Brain microvascular endothelial cell (primary cell): ENCODE data around the gene FBXW7.

ENCODE experiments used
- DNase-seq: peaks from one replicate; pipeline ENCODE4 v3.0.0-alpha.2; 2020
- H3K27ac ChIP-seq: fragments of 250-450 bp; sonication (Bioruptor Pico); 2 replicates; pipeline ENCODE4 v1.5.1; 2020; ENCODE audit warnings: mild to moderate bottlenecking, moderate library complexity
- H3K27me3 ChIP-seq: fragments of 250-450 bp; sonication (Bioruptor Pico); replicated peaks from 2 replicates; pipeline ENCODE4 v1.5.1; 2020; ENCODE audit warnings: mild to moderate bottlenecking
- H3K36me3 ChIP-seq: fragments of 250-450 bp; sonication (Bioruptor Pico); replicated peaks from 2 replicates; pipeline ENCODE4 v1.5.1; 2020; ENCODE audit warnings: mild to moderate bottlenecking
- H3K4me3 ChIP-seq: 2 replicates; pipeline ENCODE4 v1.5.1; 2011; ENCODE audit warnings: low read depth, mild to moderate bottlenecking, control low read depth, low read length, moderate library complexity
- CTCF ChIP-seq: IDR thresholded peaks from 2 replicates; pipeline ENCODE4 v1.5.1; 2011; ENCODE audit warnings: low read depth, mild to moderate bottlenecking, moderate library complexity, low read length, control low read depth, inconsistent platforms; ENCODE audit errors: missing control alignments
- in situ Hi-C: cut with HindIII; loops from 2 replicates; pipeline ENCODE4 v1.10.0; 2017; ENCODE audit warnings: low sequenced_read_pairs, low pct_ligation_motif_present

The FBXW7 gene

GRCh38 chr4:152476796-152477195, 59.1 kb downstream of the FBXW7 start:
- Histone ChIP-seq H3K36me3 (no peaks in the 10 kb centered on the region), H3K27me3 (no peaks in the 10 kb centered on the region), H3K27ac (no peak overlapping the region), H3K4me3 (no peak overlapping the region)
- no peak for DNase-seq
- no peak for TF ChIP-seq CTCF
- in situ Hi-C loops, result no loop called here

- in situ Hi-C loops, result no loop called here
- no peak for TF ChIP-seq CTCF
- H3K36me3 ChIP-seq, result no peaks in the 10 kb centered on the region
- no peak overlapping the region for H3K27ac ChIP-seq
- no peak overlapping the region for H3K4me3 ChIP-seq
- no peak for DNase-seq
- no peaks in the 10 kb centered on the region for H3K27me3 ChIP-seq
These were observed 64.6 kb downstream of the FBXW7 start for GRCh38 chr4:152471251-152471792.

- TF ChIP-seq CTCF, result no peak
- no peaks in the 10 kb centered on the region for H3K36me3 ChIP-seq
- in situ Hi-C loops, result no loop called here
- no peak overlapping the region for H3K27ac ChIP-seq
- no peaks in the 10 kb centered on the region for H3K27me3 ChIP-seq
- no peak overlapping the region for H3K4me3 ChIP-seq
- no peak for DNase-seq
These were observed 67.5 kb downstream of the FBXW7 start for GRCh38 chr4:152468408-152468807.

GRCh38 chr4:152467101-152467500, 68.8 kb downstream of the FBXW7 start:
- in situ Hi-C loops, result no loop called here
- TF ChIP-seq CTCF, result no peak
- Histone ChIP-seq H3K36me3 (no peaks in the 10 kb centered on the region), H3K27ac (no peak overlapping the region), H3K4me3 (no peak overlapping the region), H3K27me3 (no peaks in the 10 kb centered on the region)
- DNase-seq, result no peak

- Histone ChIP-seq H3K27me3 (no peaks in the 10 kb centered on the region), H3K36me3 (no peaks in the 10 kb centered on the region), H3K27ac (no peak overlapping the region), H3K4me3 (no peak overlapping the region)
- DNase-seq, result no peak
- no peak for TF ChIP-seq CTCF
- in situ Hi-C loops, result no loop called here
These were observed 71.7 kb downstream of the FBXW7 start for GRCh38 chr4:152464030-152464823.
